Renal cortical epithelial cell (primary cell): ENCODE results near the gene LRRC26. TPM values are rescaled to one million over a fixed set of nuclear protein-coding genes. Genes with fewer than 3 reads are reported as not detected.

Experiments
- DNase-seq: peaks from one replicate; pipeline ENCODE4 v3.0.0-alpha.2; 2011; ENCODE audit warnings: low read depth
- total RNA-seq: library from RNA; depleted of rRNA; stranded (reverse); fragments of >200 nt; gene quantifications from 2 replicates; pipeline ENCODE4 v1.2.3, GENCODE V29; 2014

The LRRC26 gene
- total RNA-seq, 1 donor from 2014 or later, result not detected

- no peak for DNase-seq
Measured at GRCh38 chr9:137183980-137184595, 14.2 kb upstream of the LRRC26 start.

- DNase-seq, result no peak
Measured at GRCh38 chr9:137182836-137183235, 13.0 kb upstream of the LRRC26 start.

GRCh38 chr9:137181680-137182079 lies 11.8 kb upstream of the LRRC26 start:
- no peak for DNase-seq

GRCh38 chr9:137180491-137180890 lies 10.6 kb upstream of the LRRC26 start:
- no peak for DNase-seq

DNA sequence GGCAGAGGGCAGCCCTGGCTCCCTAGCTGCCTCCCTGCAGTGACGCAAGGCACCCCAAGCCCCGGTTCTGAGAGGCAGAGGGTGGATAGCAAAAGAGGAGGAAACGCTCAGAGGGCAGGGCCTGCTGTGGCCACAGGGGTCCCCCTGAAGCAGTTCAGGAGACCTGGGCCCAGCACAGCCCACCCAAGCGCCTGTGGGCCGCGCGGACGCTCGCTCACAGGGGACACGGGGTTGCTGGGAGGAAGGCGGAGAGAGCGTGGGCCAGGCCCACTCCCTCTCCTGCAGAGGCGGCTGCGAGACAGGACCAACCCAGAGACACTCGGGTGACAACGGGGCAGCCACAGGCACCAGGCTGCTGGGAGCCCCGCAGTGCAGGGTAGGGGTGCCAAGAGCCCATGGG lies 9.9 kb upstream of the LRRC26 start:
- DNase-seq, result no peak

- no peak for DNase-seq
Measured at GRCh38 chr9:137178939-137179630, 9.2 kb upstream of the LRRC26 start.

- DNase-seq, result no peak
Measured at GRCh38 chr9:137178201-137178938, 8.5 kb upstream of the LRRC26 start.

DNA sequence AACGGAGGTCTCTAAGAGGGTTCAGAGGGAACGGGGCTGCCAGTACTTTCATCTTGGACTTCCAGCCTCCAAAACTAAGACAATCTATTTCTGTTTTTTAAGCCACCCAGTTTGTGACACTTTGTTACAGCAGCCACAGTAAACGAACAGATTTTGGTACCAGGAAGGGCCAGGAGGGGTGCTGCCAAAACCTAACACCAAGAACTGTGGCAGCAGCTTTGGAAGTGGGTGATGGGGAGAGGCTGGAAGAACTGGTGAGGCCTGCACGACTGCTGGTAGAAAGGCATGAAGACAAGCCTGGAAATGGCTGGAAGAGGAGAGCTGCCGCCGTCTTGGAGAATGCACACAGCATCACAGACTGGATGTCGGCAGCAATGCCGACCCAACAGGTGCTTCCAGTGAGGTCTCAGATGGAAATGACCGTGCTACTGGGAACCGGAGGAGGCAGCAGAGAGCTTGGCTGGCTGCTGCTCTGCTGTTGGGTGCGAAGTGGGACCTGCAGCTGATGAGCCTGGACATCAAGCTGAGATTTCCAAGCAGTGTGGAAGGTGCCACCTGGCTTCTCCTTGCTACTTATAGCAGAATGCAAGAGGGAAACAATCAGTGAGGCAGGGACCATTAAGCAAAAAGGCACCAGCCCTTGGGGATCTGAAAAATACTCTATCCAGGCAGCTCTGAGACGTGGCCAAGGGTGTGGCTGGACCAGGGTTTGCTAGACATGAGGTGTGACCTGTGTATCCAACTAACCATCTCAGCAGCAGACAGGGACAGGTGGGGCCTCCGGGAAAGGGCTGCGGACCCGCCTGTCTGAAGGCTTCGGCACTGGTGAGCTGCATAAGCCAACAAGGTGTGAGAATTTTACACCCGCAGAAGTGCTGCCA lies 6.7 kb upstream of the LRRC26 start:
- DNase-seq, result peak; percentile 34

- no peak for DNase-seq
Measured at GRCh38 chr9:137175345-137175961, 5.6 kb upstream of the LRRC26 start.

DNA sequence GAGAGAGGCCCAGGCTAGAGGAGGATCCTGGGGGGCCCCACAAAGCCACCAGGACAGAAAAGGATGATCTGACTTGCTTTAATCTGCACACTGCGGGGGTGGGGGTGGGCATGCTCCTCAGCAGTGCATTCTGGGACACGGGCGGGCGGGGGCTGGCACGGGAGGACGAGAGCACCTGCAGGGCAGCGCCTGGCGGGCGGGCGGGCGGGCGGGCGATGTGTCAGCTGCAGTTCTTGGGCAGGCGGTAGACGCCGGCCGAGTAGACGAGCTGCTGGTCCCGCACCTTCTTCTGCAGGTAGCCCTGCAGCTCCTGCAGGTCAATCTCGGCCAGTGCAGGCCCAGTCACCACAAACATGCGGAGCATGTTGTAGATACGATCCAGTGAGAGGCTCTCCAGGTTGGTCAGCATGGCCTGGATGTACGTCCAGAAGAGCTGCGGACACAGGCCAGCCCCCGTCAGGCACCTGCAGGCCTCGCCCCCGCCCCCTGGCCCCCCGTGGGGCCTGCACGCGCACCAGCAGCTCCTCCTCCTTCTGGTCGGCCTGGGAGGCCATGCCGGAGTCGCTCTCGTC lies 5.0 kb upstream of the LRRC26 start:
- DNase-seq, result no peak

GRCh38 chr9:137173796-137174664 lies 4.2 kb upstream of the LRRC26 start:
- no peak for DNase-seq

DNA sequence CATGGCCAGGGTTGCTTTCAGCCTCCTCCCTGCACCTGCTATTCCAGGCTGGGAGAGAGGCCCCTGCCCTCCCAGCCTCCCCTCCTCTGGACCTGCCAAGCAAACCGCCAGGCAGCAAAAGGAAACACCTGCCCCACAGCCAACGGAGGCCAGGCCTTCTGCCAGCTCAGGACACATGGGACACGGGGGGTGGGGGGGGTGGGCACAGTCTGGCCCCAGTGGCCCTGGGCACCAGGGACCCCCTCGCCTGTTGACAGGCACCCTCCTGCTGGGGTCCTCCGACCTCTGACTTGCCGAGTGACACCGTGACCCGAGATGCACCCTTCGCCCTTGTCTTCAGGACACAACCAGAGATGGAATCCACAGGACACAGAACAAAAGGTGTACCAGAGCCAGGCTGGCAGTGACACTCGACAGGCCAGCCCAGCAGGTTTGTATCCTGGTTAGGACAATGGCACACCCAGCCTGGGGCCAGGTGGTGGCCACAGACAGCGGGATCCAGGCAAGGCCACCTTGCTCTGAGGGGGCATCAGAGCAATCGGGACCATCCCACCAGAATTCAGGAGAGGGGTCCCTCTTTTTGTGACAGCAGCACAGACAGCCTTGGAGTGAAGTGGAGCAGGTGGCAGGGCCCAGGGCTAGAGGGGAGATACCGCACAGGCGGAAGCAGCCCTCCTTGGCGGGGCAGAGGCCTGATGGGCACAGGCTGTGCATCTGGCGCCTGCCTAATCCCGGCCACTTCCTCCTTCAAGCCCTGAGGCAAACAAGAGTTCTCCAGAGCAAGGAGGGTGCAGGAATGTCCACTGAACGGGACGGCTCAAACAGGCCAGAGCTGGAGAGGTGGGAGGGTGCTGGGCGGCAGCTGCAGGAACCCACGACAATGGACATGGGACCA lies 3.3 kb upstream of the LRRC26 start:
- no peak for DNase-seq

- no peak for DNase-seq
Measured at GRCh38 chr9:137171149-137171900, 1.5 kb upstream of the LRRC26 start.

DNA sequence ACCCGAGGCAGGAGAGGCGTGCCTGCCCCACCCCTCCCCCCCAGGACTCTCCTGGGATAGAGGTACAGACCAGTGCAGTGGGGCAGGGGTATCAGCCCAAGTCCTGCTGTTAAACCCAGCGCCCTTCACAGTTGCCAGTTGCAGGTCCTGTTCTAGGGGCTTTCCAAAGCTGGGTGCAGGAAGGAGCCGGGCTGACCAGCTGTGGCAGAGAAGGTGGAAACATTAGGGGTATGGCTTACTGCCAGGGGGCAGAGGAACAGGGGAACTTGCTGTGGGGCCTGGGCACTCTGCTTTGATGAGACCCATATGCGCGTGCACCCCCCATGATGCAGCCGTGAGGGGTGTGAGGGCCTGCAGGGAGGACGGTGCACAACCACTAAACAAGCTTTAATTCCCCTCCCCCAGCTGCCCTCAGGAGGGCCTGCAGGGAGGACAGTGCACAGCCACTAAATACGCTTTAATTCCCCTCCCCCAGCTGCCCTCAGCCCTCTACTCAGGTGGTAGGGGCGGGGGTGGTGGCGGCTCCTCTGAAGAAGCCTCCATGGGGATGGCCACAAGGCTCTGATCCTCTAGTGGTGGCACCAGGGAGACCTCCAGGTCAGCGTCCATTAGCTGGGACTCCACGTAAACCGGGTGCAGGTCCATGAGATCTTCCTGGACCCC lies 766 bp upstream of the LRRC26 start:
- no peak for DNase-seq

DNA sequence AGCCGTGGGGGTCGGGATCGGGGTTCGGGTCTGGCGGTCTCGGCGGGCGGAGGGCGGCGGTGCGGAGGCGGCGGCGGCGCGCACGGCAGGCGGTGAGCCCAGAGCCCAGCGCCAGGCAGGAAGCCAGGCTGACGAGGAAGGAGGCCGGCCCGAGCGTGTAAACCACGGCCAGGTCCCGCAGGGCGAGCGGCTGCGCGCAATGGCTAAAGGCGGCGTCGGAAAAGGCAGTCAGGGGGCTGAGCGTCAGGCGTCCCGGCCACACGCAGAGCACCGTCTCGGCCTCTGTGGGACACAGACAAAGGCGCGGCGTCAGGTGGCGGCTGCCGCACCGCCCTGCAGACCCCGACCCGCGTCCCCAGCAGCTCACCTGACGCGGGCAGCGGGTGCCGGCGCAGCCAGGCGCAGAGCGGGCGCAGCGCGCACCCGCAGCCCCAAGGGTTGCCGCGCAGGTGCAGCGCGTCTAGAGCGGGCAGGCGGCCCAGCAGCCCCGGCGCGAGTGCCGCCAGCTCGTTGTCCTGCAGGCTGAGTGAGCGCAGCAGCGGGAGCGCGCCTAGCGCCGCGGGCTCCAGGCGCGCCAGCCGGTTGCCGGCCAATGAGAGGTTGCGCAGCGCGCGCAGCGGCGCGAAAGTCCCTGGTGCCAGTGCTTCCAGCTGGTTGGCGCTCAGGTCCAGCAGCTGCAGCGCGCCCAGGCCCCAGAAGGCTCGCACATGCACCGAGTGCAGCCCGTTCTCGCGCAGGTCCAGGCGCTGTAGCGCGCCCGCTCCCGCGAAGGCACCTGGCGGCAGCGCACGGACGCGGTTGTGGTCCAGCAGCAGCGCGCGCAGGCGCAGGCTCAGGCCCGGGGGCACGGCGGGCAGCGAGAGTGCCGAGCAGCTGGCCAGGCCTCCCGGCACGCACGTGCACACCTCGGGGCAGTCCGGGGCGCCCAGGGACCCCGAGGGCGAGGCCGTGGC lies 671 bp downstream of the LRRC26 start:
- DNase-seq, result no peak

GRCh38 chr9:137168573-137168903 lies 1.3 kb downstream of the LRRC26 start:
- DNase-seq, result no peak
